HL-60/S4 (cell line): ENCODE results near the gene KCNJ11.

ENCODE experiments used
- in situ Hi-C: fragments of 300-500 bp; cut with MboI; formaldehyde crosslinking; loops from 2 replicates; pipeline ENCODE4 v1.14.3; 2022; ENCODE audit warnings: low sequenced_read_pairs

KCNJ11 gene

DNA sequence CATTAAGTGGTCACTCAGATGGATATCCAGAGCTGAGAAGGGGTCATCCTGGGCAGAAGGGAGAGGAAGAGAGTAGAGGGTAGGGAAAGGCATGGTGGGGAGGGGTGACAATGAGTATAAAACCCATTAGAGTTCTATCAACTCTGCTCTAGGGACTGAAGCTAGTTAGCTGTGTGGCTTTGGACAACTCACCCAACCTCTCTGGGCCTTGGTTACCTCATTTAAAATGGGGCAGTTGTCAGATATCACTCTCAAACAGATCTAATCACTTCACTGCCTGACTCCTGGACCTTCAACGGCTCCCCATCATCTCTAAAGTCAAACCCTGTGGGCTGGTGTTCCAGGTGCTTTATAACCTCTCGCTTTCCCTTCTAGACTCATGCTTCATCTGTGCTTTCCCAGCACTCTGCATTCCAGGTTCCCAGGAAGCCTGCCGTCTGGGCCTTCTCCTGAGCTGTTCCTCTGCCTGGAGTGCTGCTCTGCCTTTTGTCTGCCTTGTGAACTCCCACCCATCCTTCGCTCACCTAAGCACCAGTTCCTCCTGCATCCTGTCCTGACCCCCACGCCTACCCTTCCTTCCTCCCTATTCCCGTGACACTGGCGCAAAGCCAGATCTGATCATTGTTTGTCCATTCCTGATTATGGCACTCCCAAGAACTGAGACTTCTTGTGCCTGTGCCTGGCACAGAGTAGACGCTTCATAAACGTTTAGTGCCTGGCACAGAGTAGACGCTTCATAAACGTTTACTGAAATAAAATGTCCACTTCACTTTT is 22.3 kb upstream of the KCNJ11 start:
- in situ Hi-C loops, result no loop called here

DNA sequence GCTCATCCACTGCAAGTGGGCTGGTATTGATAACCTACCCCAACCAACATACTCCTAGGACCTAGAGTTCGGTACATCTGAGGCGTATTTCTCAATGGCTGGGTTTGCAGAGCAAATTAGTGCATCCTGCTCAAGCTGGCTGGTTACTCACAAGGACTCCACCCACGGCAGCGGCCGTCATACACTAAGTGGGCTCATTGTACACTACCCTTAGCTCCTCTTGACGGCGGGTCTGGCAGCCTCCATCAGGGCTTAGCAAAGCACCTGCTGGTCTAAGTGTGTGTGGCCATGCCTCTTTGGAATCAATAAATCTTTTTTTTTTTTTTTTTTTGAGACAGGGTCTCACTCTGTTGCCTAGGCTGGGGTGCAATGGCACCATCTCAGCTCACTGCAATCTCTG is 20.2 kb upstream of the KCNJ11 start:
- in situ Hi-C loops, result no loop called here

DNA sequence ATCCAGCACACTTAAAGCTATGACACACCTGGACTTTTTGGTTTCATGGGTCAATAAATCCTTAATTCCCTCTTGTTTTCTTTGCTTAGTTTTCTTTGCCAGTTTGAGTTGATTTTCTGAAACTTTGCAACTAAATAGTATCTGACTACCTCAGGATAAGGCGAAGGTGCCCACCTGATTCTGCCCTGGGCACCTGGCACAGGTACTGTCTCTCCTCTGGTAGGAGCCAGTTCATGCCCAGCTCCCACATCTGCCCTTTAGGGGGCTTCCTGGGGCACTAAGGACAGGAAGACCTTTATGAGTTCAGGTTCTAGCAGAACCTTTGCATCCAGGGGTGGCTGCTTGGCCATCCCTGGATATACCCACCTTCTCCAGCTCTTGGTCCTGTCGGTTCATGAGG is 19.6 kb upstream of the KCNJ11 start:
- in situ Hi-C loops, result no loop called here

DNA sequence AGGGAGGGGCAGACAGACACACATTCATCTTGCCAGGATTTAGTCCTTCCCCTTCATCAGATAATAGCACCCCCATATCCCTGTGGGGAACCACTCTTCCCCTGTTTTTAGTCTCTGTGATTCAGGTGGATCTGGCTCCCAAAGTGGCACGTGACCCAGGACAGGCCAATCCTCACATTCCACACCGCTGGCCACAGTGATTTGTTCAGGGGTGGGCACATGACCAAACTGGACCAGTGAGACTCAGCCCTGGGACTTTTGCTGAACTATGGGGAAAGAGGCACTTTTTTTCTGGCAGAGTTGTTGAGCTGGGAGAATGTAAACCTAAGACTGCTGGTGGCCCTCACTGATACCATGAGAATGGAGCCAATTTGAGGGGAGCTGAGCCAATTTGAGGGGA is 19.1 kb upstream of the KCNJ11 start:
- in situ Hi-C loops, result no loop called here

DNA sequence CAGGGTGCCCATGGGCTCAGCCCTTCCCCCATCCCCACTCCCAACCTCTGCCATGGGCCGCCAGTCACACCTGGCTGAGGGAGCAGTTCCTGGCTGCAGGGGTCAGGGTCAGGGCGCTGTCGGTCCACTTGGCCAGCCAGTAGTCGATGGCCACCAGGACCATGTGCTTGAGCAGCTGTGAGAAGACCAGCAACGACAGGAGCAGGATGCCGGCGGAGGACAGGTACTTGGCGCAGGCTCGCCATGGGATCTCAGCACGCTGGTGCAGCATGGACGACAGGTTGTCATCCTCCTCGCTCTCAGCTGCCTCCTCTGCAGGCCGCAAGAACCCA is 18.3 kb upstream of the KCNJ11 start:
- in situ Hi-C loops, result no loop called here

DNA sequence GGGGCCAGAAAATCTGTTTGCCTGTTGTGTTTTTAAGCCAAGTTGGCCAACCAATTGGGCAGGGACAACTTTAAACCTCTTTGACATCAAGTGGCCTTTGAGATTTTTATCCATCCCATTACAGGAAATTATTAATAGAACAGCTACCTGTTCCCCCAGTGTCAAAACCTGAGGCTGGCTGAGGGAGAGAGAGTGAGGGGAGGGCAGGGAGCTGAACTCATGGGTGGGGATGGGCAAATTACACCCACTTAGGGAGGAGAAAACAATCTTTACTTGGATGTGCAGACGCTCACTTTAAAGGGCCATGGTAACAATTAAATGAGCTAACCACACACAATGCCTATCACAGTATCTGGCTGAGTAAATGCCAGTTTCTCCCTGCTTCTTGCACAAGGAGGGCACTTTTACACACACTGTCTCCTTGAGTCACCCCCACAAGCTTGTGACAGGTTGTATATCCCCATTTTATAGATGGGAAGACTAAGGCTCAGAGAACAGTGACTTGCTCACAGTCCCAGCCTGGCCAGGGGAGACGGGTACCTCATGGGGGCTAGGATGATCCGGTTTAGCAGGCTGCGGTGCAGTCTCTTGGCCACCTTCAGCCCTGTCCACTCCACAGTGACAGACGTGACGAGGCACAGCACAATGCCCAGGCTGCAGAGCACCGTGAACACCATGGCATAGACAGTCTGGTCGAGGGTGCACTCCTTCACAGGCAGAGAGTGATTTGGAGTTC is 17.8 kb upstream of the KCNJ11 start:
- in situ Hi-C loops, result no loop called here

DNA sequence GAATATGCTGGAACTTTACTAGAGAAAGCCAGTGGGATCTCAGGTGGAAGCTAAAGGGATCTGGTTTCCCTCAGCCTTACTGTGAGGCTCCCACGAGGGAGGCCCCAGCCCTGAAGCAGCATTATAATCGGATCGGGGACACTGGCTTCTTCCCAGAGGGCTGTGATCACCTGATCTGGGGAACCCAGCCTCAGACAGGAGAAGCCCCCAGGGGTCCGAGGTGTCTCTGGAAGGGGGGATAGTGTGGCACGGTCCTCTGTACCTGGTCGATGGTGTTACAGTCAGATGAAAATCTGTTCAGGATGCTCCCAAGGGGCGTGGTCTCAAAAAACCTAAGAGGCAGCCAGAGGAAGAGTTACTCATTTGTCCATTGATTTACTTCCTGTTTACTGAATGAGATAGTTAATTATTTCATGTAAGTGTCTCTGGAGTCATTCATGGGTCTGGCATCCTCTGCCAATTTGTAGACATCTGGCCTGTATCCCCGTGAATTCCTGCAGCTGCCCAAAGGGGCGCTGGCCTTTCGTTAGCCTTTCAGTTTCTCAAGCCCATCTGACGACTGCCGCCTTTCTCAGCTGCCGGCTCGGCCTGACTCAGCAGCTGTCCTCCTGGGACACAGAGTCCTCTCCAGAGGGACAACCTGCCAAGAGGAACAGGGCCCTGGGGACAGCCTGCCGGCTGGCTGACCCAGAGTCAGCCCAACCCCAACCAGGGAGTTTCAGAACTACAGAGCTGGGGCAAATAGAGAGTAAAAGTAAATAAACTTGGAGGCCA is 17.0 kb upstream of the KCNJ11 start:
- in situ Hi-C loops, result no loop called here

DNA sequence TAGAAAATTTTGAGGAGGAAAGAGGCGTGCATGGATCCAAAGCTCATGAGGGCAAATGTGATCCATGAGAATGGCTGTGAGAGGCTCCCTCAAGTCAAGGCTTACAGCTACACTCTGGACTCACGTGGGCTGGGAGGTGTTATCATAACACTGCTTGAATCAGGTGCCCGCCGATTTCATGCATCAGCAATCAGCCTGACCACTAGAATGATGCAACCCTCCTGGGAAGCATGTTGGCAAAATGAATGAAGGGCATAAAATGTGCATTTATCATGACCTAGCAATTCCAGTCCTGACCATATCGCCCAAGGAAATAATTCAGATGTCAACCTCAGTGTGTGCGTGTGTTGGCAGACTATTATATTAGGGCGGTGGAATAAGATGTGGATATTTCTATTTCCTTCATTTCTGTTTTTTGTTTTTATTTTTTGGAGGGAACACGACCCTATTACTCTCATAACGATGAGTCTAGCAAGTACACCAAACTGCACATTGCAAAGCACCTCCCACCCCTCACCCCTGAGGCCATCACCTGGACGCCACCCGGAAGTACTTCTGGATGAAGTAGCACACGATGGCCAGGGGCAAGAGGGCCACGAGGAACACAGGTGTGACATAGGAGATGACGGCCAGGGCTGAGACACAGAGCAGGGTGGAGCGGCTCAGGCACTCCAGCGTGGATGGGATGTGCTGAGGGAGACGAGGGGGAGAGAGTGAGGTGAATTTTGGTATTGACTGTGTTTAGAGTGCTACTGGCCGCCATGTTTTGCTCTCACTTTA is 15.7 kb upstream of the KCNJ11 start:
- in situ Hi-C loops, result no loop called here

DNA sequence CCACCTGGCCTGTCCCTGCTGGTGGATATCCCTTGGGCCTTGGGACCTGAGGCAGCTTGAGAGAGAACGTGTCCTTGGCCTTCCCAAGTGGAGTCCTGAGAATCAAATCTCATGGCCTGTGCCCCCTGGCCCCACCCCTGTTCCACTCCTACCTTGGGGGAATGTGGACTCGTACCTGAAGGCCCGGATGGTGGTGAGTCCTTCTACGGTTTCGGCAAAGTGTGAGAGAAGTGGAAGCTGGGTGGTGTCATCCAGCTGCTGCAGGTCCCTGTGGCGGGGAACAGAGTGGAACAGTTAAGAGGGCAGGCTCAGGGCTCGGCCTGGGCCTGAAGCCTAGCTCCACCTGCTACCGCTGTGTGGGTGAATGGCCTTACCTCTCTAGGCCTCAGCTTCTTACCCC is 14.0 kb upstream of the KCNJ11 start:
- in situ Hi-C loops, result no loop called here

DNA sequence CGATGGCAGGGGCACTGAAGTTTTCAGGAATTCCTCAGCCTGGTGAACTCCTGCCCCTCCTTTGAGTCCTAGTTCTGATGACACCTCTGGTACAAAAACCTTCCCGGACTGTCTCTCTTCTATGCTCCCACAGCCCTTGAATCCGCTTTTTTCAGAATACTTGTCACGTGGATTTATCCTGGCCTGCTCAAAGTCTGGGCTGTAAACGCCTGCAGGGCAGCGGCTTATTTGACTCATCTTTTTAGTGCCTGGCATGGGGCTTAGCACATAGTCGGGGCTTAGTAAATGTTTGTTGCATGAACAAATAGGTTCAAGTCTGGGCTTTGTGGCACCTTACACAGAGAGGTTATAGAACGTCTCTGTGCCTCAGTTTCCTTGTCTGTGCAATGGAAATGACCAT is 13.4 kb upstream of the KCNJ11 start:
- in situ Hi-C loops, result no loop called here

DNA sequence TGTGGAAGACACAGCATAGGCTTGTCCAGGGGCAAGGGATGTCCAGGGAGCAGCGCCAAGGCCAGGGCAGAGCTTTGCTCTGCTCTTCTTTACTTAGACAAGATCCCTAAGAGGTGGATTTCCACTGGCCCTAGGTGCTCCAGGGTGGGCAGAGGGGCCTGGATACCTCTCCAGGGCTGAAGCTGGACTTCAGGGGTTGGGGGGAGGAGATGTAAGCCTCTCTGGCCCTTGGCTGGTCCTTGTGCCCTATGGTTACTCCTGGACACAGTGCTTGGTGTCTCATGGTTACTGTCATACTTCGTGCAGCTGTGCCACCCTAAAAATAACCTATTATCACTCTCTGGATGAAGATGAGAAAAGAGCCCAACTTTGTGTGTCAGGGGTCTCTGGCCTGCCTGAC is 12.9 kb upstream of the KCNJ11 start:
- in situ Hi-C loops, result no loop called here

DNA sequence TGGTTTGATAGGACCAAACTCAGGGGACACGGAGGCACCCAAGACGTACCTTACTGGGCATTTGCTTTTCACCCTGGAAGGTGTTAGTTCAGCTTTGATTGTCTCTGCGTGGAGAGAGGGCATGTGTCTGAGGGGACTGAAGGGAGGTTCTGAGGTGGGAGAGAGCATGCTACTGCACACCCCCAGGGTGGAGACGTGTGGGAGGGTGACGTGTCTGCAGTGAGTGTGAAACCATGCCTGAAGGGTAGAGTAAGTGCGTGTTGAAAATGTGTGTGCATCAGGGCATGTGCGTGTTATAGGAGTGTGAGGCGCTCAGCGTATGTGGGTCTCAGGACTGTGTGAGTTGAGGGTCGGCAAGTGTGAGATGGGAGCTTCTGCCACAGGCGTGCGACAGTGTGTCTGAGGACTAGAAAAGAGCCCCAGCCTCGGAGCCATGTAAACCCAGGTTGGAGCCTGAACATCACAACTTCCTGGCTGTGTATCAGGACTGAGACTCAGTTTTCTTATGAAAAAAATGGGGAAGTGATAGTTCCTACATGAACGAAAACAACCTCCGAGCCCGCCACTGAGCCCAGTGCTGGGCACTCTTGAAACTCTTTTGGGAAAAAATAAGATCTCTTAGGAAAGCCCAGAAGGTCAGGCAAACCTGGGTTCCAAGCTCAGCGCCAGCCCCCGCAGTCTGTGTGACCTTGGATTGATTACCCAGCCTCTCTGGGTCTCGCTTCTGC is 11.8 kb upstream of the KCNJ11 start:
- in situ Hi-C loops, result no loop called here

DNA sequence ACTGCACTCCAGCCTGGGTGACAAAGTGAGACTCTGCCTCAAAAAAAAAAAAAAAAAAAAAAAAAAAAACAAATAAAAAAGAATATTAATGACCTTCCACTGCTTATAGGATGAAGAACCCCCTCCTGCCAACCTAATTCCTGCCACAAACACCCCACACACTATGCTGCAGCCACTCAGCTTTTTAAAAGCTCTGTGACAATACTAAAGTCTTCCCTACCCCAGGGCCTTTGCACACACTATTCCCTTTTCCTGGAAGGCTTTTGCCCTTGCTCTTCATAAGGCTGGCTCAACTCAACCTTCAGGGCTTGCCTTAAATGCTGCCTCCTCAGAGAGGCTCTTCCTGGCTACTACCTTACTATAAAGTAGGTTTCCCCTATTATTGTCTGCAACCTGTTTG is 10.8 kb upstream of the KCNJ11 start:
- in situ Hi-C loops, result loop anchor here (10.0 kb wide), 1 partner anchor 96 kb away; no protein-coding TSS in a partner anchor

DNA sequence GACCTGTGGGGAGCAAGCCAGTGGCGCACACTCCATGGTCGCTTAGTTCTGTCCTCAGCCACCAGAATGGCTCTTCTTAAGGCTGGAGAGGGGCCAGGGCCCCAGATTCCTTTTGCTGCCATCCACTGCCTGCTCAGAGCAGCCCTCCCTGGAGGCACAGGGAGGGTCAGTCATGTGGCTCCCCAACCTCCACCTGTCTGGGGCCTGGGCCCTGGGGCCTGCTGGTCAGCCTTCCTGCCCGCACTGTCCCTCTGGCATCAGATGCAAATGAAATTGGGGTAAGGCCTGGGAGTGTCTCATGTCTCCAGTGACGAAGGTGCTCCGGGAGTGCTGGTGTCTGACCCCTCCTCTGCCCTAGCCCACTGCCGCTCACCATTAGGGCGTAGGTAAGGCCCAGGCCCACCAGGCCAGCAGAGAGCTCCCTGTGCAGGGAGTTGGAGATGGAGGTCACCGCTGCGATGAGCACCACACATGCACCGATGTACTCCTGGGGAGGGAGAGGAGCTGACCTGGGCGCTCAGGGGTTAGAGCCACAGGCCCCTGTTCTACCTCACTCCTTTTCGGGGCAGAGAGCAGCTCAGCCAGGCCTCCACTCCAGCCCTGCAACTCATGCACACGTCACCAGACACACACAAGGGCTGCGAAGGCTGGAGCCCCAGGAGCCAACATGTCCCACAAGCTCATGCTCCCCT is 9.0 kb upstream of the KCNJ11 start:
- in situ Hi-C loops, result loop anchor here (10.0 kb wide), 1 partner anchor 97 kb away; no protein-coding TSS in a partner anchor

DNA sequence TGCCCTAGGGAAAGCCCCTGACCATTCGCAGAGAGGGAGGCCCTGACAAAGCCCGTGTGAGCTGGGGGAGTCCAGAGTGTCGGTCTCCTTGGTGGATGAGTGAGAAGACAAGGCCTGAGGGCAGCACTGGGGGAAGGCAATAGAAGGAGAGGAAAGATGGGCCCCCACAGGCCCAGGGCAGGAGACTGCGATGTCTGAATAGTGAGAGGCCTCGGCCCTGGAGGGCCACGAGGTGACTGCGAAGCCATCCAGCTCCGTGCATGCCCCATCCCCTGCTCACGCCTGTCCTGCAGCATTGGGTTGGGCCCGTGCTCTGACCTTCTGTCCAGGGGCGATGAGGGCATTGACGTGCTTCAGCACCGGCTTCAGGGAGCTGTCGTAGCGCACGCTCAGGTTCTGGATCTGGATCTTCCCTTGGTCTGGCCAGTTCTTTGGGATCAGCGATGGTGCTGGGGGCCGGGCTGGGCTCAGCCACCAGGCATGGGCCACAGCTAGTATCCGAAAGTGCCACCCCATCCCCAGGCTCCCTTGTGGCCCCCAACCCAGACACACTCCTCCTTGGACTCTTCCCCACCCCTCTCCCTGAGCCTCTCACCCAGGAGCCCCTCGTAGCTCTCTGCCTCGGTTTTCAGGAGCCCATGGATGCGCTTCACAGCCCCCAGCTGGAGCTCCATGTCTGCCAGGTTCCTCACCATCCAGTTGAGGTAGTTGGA is 8.3 kb upstream of the KCNJ11 start:
- in situ Hi-C loops, result loop anchor here (10.0 kb wide), 1 partner anchor 98 kb away; no protein-coding TSS in a partner anchor

DNA sequence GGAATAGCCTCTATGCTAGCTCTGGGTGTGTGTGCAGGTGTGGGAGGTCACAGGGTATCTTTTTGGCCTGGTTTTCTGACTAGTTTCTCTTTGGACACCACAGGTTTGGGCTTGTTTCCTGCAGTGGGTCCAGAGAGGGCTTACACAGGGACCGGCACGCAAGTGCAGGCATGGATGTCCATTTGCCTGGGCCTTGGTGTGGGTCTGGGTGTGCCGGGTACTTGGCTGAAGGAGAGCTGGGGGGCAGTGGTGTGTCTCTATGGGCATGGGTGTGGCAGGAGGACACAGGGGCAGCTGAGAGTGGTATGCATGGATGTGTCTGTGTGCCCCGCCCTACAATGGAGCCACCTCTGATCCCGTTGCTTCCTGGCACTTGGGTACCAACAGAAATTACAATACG is 7.5 kb upstream of the KCNJ11 start:
- in situ Hi-C loops, result loop anchor here (10.0 kb wide), 1 partner anchor 99 kb away; no protein-coding TSS in a partner anchor

DNA sequence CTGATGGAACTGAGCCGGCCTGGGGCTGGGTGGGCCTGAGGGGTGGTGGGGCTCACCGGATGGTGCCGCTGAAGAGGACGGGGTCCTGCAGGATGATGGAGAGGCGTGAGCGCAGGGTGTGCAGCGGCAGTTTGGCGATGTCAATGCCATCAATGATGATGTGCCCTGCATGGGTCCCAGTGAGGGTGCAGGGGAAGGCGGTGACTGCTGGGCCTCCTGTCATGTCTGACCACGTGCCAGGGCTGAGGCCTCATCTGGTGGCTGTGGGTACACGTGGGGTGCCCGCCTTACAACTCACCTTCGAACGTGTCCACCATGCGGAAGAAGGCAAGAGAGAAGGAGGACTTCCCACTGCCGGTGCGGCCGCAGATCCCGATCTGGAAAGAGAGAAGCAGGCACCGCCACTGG is 7.1 kb upstream of the KCNJ11 start:
- in situ Hi-C loops, result loop anchor here (10.0 kb wide), 1 partner anchor 99 kb away; no protein-coding TSS in a partner anchor

DNA sequence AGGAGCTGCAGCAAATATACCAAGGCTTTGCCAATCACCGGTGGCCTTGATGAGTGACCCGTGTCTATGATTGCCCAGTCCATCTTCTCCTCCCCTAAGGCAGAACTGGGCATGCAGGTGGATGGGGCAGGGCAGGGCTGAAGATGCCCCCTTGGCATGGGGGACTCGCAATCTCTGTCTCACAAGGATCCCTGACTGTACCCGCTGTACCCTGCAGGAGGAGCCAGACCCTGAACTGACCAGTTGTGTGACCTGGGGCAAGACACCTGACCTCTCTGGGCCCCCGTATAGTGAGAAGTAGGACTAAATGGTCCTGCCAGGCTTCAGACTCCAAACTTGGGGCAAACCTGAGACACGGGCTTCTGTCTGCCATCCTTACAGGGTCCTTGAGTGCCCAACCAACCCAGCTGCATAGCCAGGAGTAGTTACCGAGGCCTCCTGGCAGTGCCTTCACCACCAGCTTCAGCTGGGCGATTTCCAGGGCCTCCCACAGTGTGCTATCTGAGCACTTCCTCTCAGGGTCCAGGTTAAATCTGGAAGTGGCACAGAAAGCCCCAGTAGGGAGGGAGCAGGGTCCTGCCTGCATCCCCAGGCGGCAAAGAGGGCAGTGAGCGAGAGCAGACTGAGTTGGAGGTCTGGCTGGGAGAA is 6.4 kb upstream of the KCNJ11 start:
- in situ Hi-C loops, result loop anchor here (10.0 kb wide), 1 partner anchor 100 kb away; no protein-coding TSS in a partner anchor
